Lung (tissue), 12 donors: ENCODE measurements around the gene ZNF385C. TPM values are rescaled to one million over a fixed set of nuclear protein-coding genes. Genes with fewer than 3 reads are reported as not detected.

Experiments used
- ATAC-seq: fragments of 200-7000 bp; cut with Tn5 transposase; one replicate; pipeline ENCODE4 v1.9.1; 2020; ENCODE audit warnings: moderate number of reproducible peaks; ENCODE audit not compliant: insufficient read depth, low FRiP score
- DNase-seq, 3 donors: peaks; one replicate each; pipeline ENCODE4 v3.0.0-alpha.2; 2013 to 2017
- H3K27ac ChIP-seq, 2 donors: one replicate each; pipeline ENCODE4 v1.5.1; 2013; ENCODE audit warnings: mild to moderate bottlenecking in 2 of 2, moderate library complexity in 2 of 2, control low read depth in 1 of 2, inconsistent platforms in 1 of 2, low read depth in 1 of 2, low read length in 1 of 2
- H3K27me3 ChIP-seq, 3 donors: one replicate each; pipeline ENCODE4 v1.5.1; 2013; ENCODE audit warnings: low read length in 2 of 3; ENCODE audit not compliant: control insufficient read depth in 3 of 3, insufficient read depth in 3 of 3
- H3K36me3 ChIP-seq, 4 donors: one replicate each; pipeline ENCODE4 v1.5.1; 2013; ENCODE audit warnings: low read length in 4 of 4, mild to moderate bottlenecking in 1 of 4, moderate library complexity in 1 of 4; ENCODE audit not compliant: control insufficient read depth in 4 of 4, insufficient read depth in 4 of 4
- H3K4me1 ChIP-seq, 5 donors: one replicate each; pipeline ENCODE4 v1.5.1; 2013; ENCODE audit warnings: low read length in 5 of 5, mild to moderate bottlenecking in 2 of 5, moderate library complexity in 1 of 5; ENCODE audit not compliant: control insufficient read depth in 5 of 5, insufficient read depth in 5 of 5
- H3K4me3 ChIP-seq: one replicate; pipeline ENCODE4 v1.5.1; 2013; ENCODE audit warnings: mild to moderate bottlenecking, control low read depth, moderate library complexity
- H3K9ac ChIP-seq, 2 donors: one replicate each; pipeline ENCODE4 v1.5.1; 2013; ENCODE audit warnings: low read length in 2 of 2, control low read depth in 1 of 2; ENCODE audit not compliant: insufficient read depth in 1 of 2
- H3K9me3 ChIP-seq, 4 donors: one replicate each; pipeline ENCODE4 v1.5.1; 2013; ENCODE audit warnings: low read length in 3 of 4, mild to moderate bottlenecking in 1 of 4, moderate library complexity in 1 of 4; ENCODE audit not compliant: control insufficient read depth in 4 of 4, insufficient read depth in 3 of 4
- CTCF ChIP-seq: IDR thresholded peaks from 2 replicates; pipeline ENCODE4 v1.5.1; 2012; ENCODE audit warnings: mild to moderate bottlenecking; ENCODE audit errors: control extremely low read depth, extremely low read depth
- WGBS, 2 donors: extraction: QIAGEN DNeasy Blood & Tissue Kit; methylation state at CpG; one replicate each; pipeline ENCODE4 v1.1.7; 2013; 5-methylcytosine and 5-hydroxymethylcytosine counted together
- polyA plus RNA-seq, 2 donors: library from polyadenylated mRNA; stranded (reverse); fragments of 200-250 nt; gene quantifications; one replicate each; pipeline ENCODE4 v1.2.1, GENCODE V29; 2013
- total RNA-seq, 2 donors: library from RNA; depleted of rRNA in 1 of 2; stranded (reverse); fragments of >200 nt in 1 of 2; gene quantifications; one replicate each; pipeline ENCODE4 v1.2.1, GENCODE V29; 2014 to 2021
- donor health status: control.
- donor health status: control.
- donor health status: Bipolar disorder and iron deficiency.
- donor health status: healthy.
- donor health status: DM: yes; HTN: yes; CAD: no.

ZNF385C gene
- total and polyA plus RNA-seq, 4 donors = 0.14 to 0.57 (median 0.37) TPM

GRCh38 chr17:42079541-42079940 lies 18.7 kb downstream of the ZNF385C start:
- ATAC-seq = no peak
- Histone ChIP-seq H3K9me3 (no peaks in the 10 kb centered on the region), H3K27ac (no peak overlapping the region), H3K4me3 (no peak overlapping the region), H3K9ac (no peak overlapping the region), H3K4me1 (no peaks in the 10 kb centered on the region), H3K27me3 (peaks cover 0 to 2% (median 0%) of the 10 kb centered on the region in 3 donors), H3K36me3 (no peaks in the 10 kb centered on the region)
- no peak for DNase-seq
- TF ChIP-seq CTCF = no peak
- WGBS, 2 donors = 63 to 85% methylated on average over 2 of the region's 2 CpGs

GRCh38 chr17:42078396-42079043 lies 19.8 kb downstream of the ZNF385C start:
- Histone ChIP-seq H3K36me3 (no peaks in the 10 kb centered on the region), H3K4me3 (no peak overlapping the region), H3K9ac (no peak overlapping the region), H3K27me3 (peaks cover 0 to 2% (median 0%) of the 10 kb centered on the region in 3 donors), H3K27ac (no peak overlapping the region), H3K9me3 (no peaks in the 10 kb centered on the region), H3K4me1 (no peaks in the 10 kb centered on the region)
- ATAC-seq = no peak
- TF ChIP-seq CTCF = no peak
- 56 to 59% methylated on average over 8 of the region's 8 CpGs for WGBS, 2 donors
- peak in 1 of 3 donors; percentile 5 for DNase-seq

GRCh38 chr17:42077755-42078154 lies 20.5 kb downstream of the ZNF385C start:
- no peaks in the 10 kb centered on the region for H3K4me1 ChIP-seq
- H3K9me3 ChIP-seq = no peaks in the 10 kb centered on the region
- 95% methylated on average over 5 of the region's 5 CpGs for WGBS, 2 donors
- H3K27me3 ChIP-seq = peaks cover 0 to 7% (median 6%) of the 10 kb centered on the region in 3 donors
- no peak for ATAC-seq
- no peak overlapping the region for H3K9ac ChIP-seq
- H3K27ac ChIP-seq = no peak overlapping the region
- no peak overlapping the region for H3K4me3 ChIP-seq
- no peaks in the 10 kb centered on the region for H3K36me3 ChIP-seq
- DNase-seq = no peak
- no peak for TF ChIP-seq CTCF
